BE2C (cell line): Measurements from ENCODE around the gene ZER1.

ENCODE experiments used
- DNase-seq: peaks from one replicate; pipeline ENCODE4 v3.0.0-alpha.2; 2020
- H3K27me3 ChIP-seq: fragments of 250-450 bp; sonication (Bioruptor Pico); 2 replicates; pipeline ENCODE4 v1.5.1; 2020; ENCODE audit warnings: mild to moderate bottlenecking
- H3K36me3 ChIP-seq: fragments of 250-450 bp; sonication (Bioruptor Pico); 2 replicates; pipeline ENCODE4 v1.5.1; 2020; ENCODE audit warnings: mild to moderate bottlenecking
- H3K4me1 ChIP-seq: fragments of 250-450 bp; sonication (Bioruptor Pico); 2 replicates; pipeline ENCODE4 v1.5.1; 2020
- H3K4me3 ChIP-seq: 2 replicates; pipeline ENCODE4 v1.5.1; 2011; ENCODE audit warnings: low read depth, low read length
- H3K9me3 ChIP-seq: fragments of 250-450 bp; sonication (Bioruptor Pico); 2 replicates; pipeline ENCODE4 v1.5.1; 2020
- CTCF ChIP-seq: IDR thresholded peaks from 2 replicates; pipeline ENCODE4 v1.5.1; 2012; ENCODE audit warnings: mild to moderate bottlenecking, low read depth, low read length

ZER1 gene

GRCh38 chr9:128792134-128792533 is 20.4 kb upstream of the ZER1 start:
- Histone ChIP-seq H3K27me3 (no peaks in the 10 kb centered on the region), H3K4me3 (no peak overlapping the region), H3K4me1 (no peaks in the 10 kb centered on the region), H3K9me3 (no peaks in the 10 kb centered on the region), H3K36me3 (peaks cover 27% of the 10 kb centered on the region)
- TF ChIP-seq CTCF, result no peak
- DNase-seq, result no peak

- no peaks in the 10 kb centered on the region for H3K27me3 ChIP-seq
- DNase-seq, result no peak
- H3K36me3 ChIP-seq, result peaks cover 23% of the 10 kb centered on the region
- H3K9me3 ChIP-seq, result no peaks in the 10 kb centered on the region
- no peak overlapping the region for H3K4me3 ChIP-seq
- TF ChIP-seq CTCF, result no peak
- H3K4me1 ChIP-seq, result no peaks in the 10 kb centered on the region
These were observed 18.8 kb upstream of the ZER1 start for GRCh38 chr9:128790536-128790935.

GRCh38 chr9:128788445-128788844 is 16.7 kb upstream of the ZER1 start:
- no peak for TF ChIP-seq CTCF
- Histone ChIP-seq H3K27me3 (no peaks in the 10 kb centered on the region), H3K9me3 (no peaks in the 10 kb centered on the region), H3K36me3 (peaks cover 23% of the 10 kb centered on the region), H3K4me3 (peak overlapping the region; percentile 78), H3K4me1 (no peaks in the 10 kb centered on the region)
- DNase-seq, result no peak

GRCh38 chr9:128787659-128788058 is 15.9 kb upstream of the ZER1 start:
- no peak for TF ChIP-seq CTCF
- Histone ChIP-seq H3K36me3 (peaks cover 15% of the 10 kb centered on the region), H3K4me3 (peak overlapping the region; percentile 78), H3K27me3 (no peaks in the 10 kb centered on the region), H3K4me1 (no peaks in the 10 kb centered on the region), H3K9me3 (no peaks in the 10 kb centered on the region)
- no peak for DNase-seq

- Histone ChIP-seq H3K27me3 (no peaks in the 10 kb centered on the region), H3K4me1 (no peaks in the 10 kb centered on the region), H3K36me3 (peaks cover 9% of the 10 kb centered on the region; the same call in 1 of the 2 replicates), H3K9me3 (no peaks in the 10 kb centered on the region), H3K4me3 (peak within 1 kb of the TSS; percentile 78)
- DNase-seq, result peak; percentile 93
- TF ChIP-seq CTCF, result no peak
These were observed 15.2 kb upstream of the ZER1 start, which contains the start of gene TBC1D13 for GRCh38 chr9:128786681-128787601. Gene TBC1D13 (plus strand): TSS chr9:128787253. CDS start chr9:128787354, 101 bp downstream.

- Histone ChIP-seq H3K9me3 (no peaks in the 10 kb centered on the region), H3K4me1 (no peaks in the 10 kb centered on the region), H3K27me3 (no peaks in the 10 kb centered on the region), H3K4me3 (no peak overlapping the region), H3K36me3 (peaks cover 3% of the 10 kb centered on the region; the same call in 1 of the 2 replicates)
- TF ChIP-seq CTCF, result no peak
- no peak for DNase-seq
These were observed 13.7 kb upstream of the ZER1 start for GRCh38 chr9:128785427-128785826.
